Activated naive CD4-positive, alpha-beta T cell treated with anti-CD3 and anti-CD28 coated beads, Interleukin-2, amount 10 ng/mL, durations not matched to agents 7 days and 5 days (primary cell): Measurements from ENCODE around the gene IL17C.

ENCODE experiments used
- CTCF ChIA-PET: fragments of 350-600 bp; sonication (Branson Sonifier 250); formaldehyde crosslinking; loops from one replicate; lab custom pipeline; 2021; ENCODE audit warnings: antibody characterized with exemption; lab: Charles Lee
- DNase-seq: peaks from one replicate; pipeline ENCODE4 v3.0.0-alpha.2; 2020
- H3K27ac Mint-ChIP-seq: one replicate; pipeline ENCODE4 v1.8.0; 2021; ENCODE audit warnings: mild to moderate bottlenecking, moderate library complexity, mixed read lengths
- H3K27me3 Mint-ChIP-seq: one replicate; pipeline ENCODE4 v1.8.0; 2021; ENCODE audit warnings: mild to moderate bottlenecking, mixed read lengths
- H3K36me3 Mint-ChIP-seq: one replicate; pipeline ENCODE4 v1.8.0; 2021; ENCODE audit warnings: mixed read lengths
- H3K4me1 Mint-ChIP-seq: one replicate; pipeline ENCODE4 v1.8.0; 2021; ENCODE audit warnings: mixed read lengths
- H3K4me3 Mint-ChIP-seq: one replicate; pipeline ENCODE4 v1.8.0; 2021; ENCODE audit warnings: mild to moderate bottlenecking, moderate library complexity, mixed read lengths
- H3K9me3 Mint-ChIP-seq: one replicate; pipeline ENCODE4 v1.8.0; 2021; ENCODE audit warnings: mixed read lengths

The IL17C gene

DNA sequence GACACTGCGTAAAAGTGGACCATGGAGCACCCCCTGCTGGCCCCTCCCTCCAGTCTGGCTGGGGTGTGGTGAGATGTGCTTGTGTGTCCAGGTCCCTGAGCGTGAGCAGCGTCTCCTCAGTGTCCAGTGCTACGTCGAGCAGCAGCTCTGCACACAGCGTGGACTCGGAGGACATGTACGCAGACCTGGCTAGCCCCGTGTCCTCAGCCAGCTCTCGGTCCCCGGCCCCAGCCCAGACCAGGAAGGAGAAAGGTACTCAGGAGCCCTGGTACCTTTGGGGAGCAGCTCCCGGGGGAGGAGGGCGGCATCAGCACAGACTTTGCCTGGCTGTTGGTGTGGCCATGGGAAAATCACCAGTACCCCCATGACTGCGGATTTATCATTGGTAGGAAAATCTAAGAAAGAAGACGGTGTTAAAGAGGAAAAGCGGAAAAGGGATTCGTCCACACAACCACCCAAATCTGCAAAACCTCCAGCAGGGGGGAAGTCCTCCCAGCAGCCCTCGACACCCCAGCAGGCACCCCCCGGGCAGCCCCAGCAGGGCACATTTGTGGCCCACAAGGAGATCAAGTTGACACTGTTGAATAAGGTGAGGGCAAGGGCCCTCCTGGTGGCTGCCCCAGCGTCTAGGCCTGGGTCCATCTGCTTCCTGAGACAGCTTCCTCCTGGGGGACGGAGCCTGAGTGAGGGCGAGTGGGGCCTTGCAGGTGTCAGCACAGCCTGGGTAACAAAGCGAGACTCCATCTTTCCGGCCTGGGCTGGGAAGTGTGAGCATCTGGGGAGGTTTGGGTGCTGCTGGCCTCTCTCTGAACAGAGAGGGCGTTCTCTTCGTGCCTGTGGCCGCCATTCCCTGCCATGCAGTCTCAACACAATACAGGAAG lies 10.6 kb upstream of the IL17C start:
- Mint-ChIP-seq H3K27me3 (no peaks in the 10 kb centered on the region), H3K4me3 (no peak overlapping the region), H3K27ac (peak overlapping the region; percentile 25), H3K9me3 (no peaks in the 10 kb centered on the region), H3K36me3 (peaks cover 40% of the 10 kb centered on the region), H3K4me1 (peaks cover 3% of the 10 kb centered on the region)
- CTCF ChIA-PET: no interaction called here
- DNase-seq: no peak

DNA sequence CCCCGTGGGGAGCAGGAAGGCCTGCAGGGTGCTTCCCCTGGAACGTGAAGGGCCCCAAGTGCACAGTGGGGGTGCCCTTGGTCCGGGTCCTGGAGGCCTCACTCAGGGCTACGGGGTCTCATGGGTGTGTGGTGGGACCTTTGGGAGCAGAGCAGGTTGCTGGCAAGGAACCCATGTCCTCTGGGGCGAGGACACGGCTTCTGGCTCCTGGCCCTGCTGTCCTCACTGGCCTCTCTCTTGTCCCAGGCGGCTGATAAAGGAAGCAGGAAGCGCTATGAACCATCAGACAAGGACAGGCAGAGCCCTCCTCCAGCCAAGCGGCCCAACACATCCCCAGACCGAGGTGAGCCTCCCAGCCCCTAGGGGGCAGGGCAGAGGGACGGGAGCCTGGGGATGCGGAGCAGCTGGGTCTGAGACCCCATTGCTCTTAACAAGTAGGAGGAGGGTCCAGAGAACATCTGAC lies 9.8 kb upstream of the IL17C start:
- no peaks in the 10 kb centered on the region for H3K27me3 Mint-ChIP-seq
- no peak for DNase-seq
- CTCF ChIA-PET: no interaction called here
- no peaks in the 10 kb centered on the region for H3K9me3 Mint-ChIP-seq
- no peak overlapping the region for H3K27ac Mint-ChIP-seq
- no peak overlapping the region for H3K4me3 Mint-ChIP-seq
- H3K4me1 Mint-ChIP-seq: peaks cover 9% of the 10 kb centered on the region
- peaks cover 34% of the 10 kb centered on the region for H3K36me3 Mint-ChIP-seq

DNA sequence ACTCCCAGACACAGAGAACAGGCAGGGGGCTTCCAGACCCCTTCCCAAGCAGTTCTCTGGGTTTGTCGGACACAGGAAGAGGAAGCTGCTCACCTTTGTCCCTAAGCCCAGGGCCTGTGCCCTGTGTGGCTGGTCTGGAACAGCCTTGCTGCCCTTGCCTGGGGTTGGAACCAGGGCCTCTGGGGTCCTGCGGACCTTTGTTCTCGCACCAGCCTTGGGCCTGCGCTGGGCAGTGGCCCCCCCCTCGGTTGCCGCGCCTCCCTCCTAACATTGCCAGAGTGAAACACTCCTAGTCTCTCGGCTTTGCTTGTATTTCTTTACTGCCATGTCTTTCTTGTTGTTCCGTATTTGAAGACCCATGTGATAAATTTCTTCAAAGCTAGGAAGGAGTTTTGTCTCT lies 8.5 kb upstream of the IL17C start:
- no peak for DNase-seq
- Mint-ChIP-seq H3K9me3 (no peaks in the 10 kb centered on the region), H3K27me3 (peaks cover 6% of the 10 kb centered on the region), H3K36me3 (peaks cover 28% of the 10 kb centered on the region), H3K27ac (peak overlapping the region; percentile 37), H3K4me1 (peaks cover 14% of the 10 kb centered on the region), H3K4me3 (no peak overlapping the region)
- CTCF ChIA-PET: interaction anchor here (1.4 kb wide), 1 partner anchor 9 kb away, joined by 3 read pairs; no protein-coding TSS in a partner anchor

DNA sequence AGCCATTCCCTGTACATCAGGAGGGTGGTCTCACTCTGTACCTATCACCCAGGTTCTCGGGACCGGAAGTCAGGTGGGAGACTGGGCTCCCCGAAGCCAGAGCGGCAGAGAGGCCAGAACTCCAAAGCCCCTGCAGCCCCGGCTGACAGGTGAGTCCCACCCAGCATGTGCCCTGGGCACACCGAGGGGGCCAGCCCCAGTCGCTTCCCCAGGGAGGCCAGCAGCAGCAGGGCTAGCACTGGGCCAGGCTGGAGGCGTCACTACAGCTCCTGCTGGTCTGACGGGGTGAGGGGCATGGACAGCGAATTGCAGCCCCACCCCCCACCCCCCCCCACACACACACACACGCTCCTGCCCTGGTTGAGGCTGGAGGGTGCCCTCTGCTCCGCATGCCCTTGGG lies 7.9 kb upstream of the IL17C start:
- CTCF ChIA-PET: no interaction called here
- no peaks in the 10 kb centered on the region for H3K9me3 Mint-ChIP-seq
- no peak overlapping the region for H3K27ac Mint-ChIP-seq
- no peak overlapping the region for H3K4me3 Mint-ChIP-seq
- H3K27me3 Mint-ChIP-seq: peaks cover 12% of the 10 kb centered on the region
- H3K36me3 Mint-ChIP-seq: peaks cover 28% of the 10 kb centered on the region
- peaks cover 20% of the 10 kb centered on the region for H3K4me1 Mint-ChIP-seq
- DNase-seq: no peak

DNA sequence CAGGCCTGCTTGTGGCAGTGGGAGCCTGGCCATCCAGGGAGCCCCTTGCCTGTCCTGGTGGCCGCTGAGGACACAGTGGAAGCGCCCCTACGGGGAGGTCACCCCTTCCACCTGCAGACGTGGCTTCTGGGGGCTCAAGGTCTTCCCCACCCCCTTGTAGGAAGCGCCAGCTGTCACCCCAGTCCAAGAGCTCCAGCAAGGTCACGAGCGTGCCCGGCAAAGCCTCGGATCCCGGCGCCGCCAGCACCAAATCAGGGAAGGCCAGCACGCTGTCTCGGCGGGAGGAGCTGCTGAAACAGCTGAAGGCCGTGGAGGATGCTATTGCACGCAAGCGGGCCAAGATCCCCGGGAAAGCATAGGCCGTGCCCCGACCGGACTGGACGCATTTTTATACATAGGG lies 7.4 kb upstream of the IL17C start:
- no peak overlapping the region for H3K4me3 Mint-ChIP-seq
- no peaks in the 10 kb centered on the region for H3K9me3 Mint-ChIP-seq
- CTCF ChIA-PET: no interaction called here
- DNase-seq: no peak
- H3K27me3 Mint-ChIP-seq: peaks cover 17% of the 10 kb centered on the region
- no peak overlapping the region for H3K27ac Mint-ChIP-seq
- H3K4me1 Mint-ChIP-seq: peaks cover 23% of the 10 kb centered on the region
- H3K36me3 Mint-ChIP-seq: peaks cover 28% of the 10 kb centered on the region

DNA sequence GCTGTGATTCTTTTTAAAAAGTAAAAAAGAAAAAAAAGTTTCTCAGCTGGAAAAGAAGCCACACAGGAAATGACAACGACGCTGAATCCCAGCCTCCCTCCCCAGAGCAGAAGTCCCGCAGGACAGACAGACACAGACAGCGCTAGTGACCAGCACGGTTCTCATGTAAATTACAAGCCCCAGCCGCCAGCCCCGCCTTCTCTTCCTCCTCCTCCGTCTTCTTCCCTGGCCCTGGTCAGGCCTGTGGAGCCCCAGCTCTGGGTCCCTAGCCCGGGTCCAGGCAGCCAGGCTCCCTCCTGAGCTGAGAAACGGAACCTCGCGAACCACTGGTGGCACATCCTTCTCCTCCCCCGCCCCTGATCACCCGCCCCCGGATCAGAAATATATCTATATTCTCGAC lies 7.0 kb upstream of the IL17C start:
- CTCF ChIA-PET: no interaction called here
- H3K36me3 Mint-ChIP-seq: peaks cover 26% of the 10 kb centered on the region
- H3K9me3 Mint-ChIP-seq: no peaks in the 10 kb centered on the region
- H3K4me3 Mint-ChIP-seq: no peak overlapping the region
- H3K4me1 Mint-ChIP-seq: peaks cover 27% of the 10 kb centered on the region
- H3K27me3 Mint-ChIP-seq: peaks cover 21% of the 10 kb centered on the region
- DNase-seq: no peak
- H3K27ac Mint-ChIP-seq: no peak overlapping the region

DNA sequence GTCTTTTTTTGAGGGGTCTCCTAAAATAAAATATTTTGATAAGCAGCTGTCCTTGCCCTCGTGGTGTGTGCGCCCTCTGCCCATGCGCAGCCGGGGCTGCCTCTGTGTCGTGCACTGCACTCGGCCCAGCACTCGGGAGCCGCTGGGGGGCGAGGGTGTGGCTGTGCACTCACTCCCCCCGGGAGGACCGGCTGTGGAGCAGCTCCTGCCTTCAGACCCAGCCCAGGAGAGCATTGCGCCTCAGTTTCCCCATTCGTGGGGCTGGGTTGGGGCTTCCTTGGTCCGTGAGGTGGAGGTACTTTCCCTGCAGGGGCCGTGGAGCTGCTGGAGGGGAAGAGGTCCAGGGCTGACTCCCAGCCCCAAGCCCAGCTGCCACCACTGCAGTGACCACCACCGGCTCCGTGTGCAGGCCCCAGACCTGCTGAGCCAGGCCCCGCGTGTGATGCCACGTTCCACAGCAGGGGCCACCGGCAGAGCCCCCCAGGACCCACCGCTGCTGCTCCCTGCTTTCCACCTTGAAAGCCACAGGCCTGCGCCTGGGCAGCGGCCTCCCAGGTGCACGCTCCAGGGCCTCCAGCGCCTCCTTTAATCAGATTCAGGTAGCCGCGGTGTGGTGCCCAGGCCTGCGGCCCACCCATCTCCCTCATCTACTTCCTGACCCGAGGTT lies 6.3 kb upstream of the IL17C start:
- Mint-ChIP-seq H3K36me3 (peaks cover 22% of the 10 kb centered on the region), H3K27me3 (peaks cover 28% of the 10 kb centered on the region), H3K9me3 (no peaks in the 10 kb centered on the region), H3K4me1 (peaks cover 30% of the 10 kb centered on the region), H3K4me3 (no peak overlapping the region), H3K27ac (no peak overlapping the region)
- DNase-seq: no peak
- CTCF ChIA-PET: no interaction called here

DNA sequence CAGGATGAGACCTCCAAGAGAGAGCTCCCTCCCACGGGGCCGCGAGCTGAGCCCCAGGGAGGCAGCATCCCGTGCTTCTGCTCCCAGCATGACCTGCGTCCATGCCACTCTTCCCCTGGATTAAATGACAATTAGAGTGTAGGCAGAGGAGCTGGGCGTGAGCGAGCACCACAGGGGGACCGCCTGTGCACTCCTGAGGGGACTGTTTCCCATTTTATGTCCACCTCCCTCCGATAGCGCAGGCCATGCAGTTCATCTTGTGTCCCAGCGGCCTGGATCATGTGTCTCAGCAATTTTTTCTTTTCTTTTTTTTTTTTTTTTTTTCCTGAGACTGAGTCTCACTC lies 5.8 kb upstream of the IL17C start:
- CTCF ChIA-PET: no interaction called here
- H3K27ac Mint-ChIP-seq: no peak overlapping the region
- no peak overlapping the region for H3K4me3 Mint-ChIP-seq
- H3K27me3 Mint-ChIP-seq: peaks cover 33% of the 10 kb centered on the region
- peaks cover 35% of the 10 kb centered on the region for H3K4me1 Mint-ChIP-seq
- no peaks in the 10 kb centered on the region for H3K9me3 Mint-ChIP-seq
- DNase-seq: no peak
- H3K36me3 Mint-ChIP-seq: peaks cover 19% of the 10 kb centered on the region

DNA sequence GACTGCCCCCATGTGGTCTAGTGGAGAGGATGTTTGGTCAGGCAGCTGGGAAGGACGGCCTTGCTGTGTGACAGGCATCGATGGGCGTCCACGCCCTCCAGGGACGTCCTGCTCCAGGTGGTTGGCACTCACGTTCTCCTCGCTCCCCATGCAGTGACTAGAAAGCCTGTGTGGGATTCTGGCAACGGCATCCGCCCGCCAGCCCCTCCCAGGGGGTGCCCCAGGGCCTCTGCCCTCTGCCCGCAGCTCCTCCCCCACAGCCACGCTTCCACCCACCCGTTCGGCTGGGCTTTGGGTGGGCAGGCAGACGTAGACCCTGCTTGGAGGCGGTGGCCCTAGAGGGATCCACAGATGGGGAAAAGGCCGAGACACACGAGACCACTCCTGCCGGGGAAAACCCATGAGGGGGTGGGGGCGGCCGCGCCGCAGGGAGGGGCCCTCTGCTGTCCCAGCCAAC lies 4.7 kb upstream of the IL17C start:
- peaks cover 1% of the 10 kb centered on the region for H3K9me3 Mint-ChIP-seq
- H3K27me3 Mint-ChIP-seq: peaks cover 44% of the 10 kb centered on the region

DNA sequence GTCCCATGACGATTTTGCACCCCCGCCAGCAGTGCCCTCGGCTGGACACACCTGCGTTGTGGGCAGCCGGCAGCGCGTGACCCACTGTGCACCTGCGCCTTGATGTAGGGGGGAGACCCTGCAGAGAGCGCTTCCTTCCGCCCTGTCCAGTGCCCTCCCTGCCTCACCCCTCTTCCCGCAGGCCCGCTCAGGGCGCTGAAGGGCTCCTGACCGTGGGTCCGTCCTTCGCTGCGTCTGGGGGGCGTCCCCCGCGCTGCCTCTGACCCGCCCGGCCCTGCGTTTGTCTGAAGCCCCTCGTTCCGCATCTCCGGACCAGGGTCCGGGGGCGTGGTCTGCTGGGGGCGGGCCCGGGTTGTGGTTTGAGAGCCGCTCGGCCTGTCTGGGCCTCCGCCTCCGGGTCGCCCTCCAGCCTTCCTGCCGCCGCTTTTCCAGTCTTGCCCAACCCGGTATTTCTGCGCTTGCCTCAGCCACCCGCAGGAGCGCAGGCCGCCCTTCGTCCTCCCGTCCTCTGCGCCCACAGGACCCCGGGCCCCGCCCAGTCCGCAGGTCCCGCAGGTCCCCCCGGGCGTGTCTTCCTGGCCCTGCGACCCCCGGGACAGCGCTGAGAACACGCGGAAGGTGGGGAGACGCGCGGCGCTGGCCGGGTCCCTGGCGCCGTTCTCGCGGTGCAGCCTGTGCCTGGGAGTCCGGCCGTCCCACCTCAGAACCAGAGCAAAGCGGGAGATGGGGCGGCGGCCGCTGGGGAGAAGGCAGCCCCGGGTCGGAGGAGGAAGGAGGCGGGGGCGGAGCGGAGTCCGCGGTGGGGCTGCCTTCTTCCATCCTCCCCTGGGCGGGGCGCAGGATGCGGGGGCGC lies 4.0 kb upstream of the IL17C start:
- Mint-ChIP-seq H3K4me3 (peak overlapping the region; percentile 69), H3K27ac (no peak overlapping the region), H3K4me1 (peaks cover 49% of the 10 kb centered on the region), H3K36me3 (peaks cover 14% of the 10 kb centered on the region), H3K9me3 (peaks cover 1% of the 10 kb centered on the region), H3K27me3 (peaks cover 51% of the 10 kb centered on the region)
- peak; percentile 76 for DNase-seq
- CTCF ChIA-PET: no interaction called here

More for the DNA sequence above, 4.7 kb upstream of the IL17C start:
- Mint-ChIP-seq H3K4me1 (peaks cover 47% of the 10 kb centered on the region), H3K36me3 (peaks cover 15% of the 10 kb centered on the region), H3K27ac (peak overlapping the region; percentile 37), H3K4me3 (peak overlapping the region; percentile 69)
- CTCF ChIA-PET: no interaction called here
- DNase-seq: peak; percentile 64

DNA sequence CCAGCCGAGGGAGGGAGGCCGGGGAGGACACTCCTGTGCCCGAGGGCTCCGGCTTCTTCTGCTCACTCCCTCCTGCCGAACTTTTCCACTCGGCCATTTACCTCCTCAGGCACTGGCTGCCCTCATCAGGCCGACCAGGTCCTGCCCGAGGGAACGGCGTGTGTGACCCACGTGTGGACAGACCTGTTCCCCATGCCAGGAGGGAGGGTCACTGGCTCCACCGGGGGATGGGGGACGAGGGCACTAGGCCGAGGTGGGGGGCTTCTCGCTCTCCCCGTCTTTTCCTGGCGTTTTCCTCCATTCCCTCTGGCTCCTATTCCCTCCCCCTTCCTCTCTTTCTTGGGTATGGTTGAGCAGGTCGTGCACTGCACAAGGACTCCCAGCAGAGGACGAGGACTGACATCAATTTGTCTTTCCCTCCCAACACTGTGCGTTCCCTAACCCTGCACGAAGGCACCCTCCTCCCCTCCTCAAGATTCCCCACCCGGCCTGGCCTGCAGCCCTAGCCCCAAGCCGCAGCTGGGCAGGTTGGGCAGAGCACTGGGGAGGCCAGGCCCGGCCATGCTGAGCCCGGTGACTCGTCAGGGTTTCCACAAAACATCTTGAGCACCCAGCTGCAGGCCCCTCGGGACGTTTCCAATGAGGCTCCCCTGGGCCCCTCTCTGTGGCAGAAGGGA lies 3.2 kb upstream of the IL17C start:
- Mint-ChIP-seq H3K27me3 (peaks cover 59% of the 10 kb centered on the region), H3K36me3 (peaks cover 10% of the 10 kb centered on the region), H3K4me3 (peak overlapping the region; percentile 66), H3K27ac (peak overlapping the region; percentile 49), H3K4me1 (peaks cover 52% of the 10 kb centered on the region), H3K9me3 (peaks cover 1% of the 10 kb centered on the region)
- CTCF ChIA-PET: no interaction called here
- DNase-seq: no peak

DNA sequence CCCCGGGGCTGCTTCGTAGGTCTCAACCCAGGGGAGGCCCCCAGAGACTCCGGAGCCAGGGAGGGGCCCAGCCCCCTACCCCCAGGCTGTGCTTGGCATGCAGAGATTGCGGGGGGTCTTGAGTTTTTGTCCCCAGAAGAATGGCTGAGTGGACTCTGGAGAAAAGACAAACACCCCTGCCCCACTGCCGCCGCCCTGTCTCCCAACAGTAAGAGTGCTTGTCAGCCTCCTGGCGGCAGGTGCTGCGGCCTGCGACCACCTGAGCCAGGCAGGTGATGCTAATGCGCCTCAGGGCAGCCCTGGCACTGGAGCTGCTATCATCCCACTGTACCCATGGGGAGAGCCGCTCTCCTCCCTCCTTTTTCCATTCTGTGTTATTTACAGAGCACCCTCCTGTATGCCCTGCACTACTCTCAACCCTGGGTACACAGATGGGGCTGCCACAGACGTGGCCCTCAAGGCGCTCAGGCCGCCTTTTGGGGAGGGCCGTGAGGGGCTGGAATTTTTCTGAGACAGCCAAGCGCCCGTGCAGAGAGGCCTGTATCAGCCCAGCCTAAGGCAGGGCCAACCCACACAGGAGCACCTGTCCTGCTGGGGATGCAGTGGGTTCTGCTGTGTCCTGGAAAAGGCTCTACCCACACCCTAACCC lies 2.6 kb upstream of the IL17C start:
- Mint-ChIP-seq H3K27me3 (peaks cover 65% of the 10 kb centered on the region), H3K4me3 (no peak overlapping the region), H3K27ac (peak overlapping the region; percentile 7), H3K36me3 (peaks cover 9% of the 10 kb centered on the region), H3K4me1 (peaks cover 56% of the 10 kb centered on the region), H3K9me3 (peaks cover 1% of the 10 kb centered on the region)
- CTCF ChIA-PET: no interaction called here
- DNase-seq: no peak

DNA sequence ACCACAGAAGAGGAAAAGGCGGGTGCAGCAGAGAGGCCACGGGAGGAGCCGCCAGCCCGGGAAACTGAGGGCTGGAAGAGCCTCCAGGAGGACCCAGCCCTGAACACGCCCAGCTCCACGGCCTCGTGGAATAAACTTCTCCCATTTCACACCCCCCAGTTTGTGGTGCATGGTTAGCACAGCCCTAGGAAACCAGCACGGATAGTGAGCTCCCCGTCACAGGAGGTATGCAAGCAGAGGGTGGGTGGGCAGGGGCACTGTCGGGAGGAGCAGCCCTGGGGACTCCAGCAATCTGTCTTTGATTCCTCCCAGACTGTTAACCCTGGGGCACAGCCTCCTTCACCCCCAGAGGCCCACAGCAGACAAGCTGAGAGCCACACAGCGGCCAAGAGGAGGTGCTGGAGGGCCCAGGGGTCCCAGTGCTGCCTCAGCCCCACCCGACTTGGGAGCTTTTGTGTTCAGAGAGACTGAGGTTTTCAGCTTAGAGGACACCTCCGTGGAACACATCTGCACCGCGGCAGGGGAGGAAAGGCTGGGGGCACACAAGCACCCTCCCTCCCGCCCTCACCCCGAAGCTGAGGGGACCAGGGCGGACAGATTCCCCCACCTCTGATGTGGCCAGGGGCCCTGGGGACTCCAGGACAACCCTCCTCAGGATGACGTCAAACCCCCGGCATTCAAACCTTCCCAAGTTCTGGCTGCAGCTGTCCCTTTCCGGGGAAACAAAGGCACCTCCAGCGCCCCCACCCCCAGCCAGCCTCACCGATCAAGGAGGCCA lies 1.7 kb upstream of the IL17C start:
- H3K4me1 Mint-ChIP-seq: peaks cover 58% of the 10 kb centered on the region
- DNase-seq: no peak
- peaks cover 5% of the 10 kb centered on the region for H3K36me3 Mint-ChIP-seq
- peaks cover 72% of the 10 kb centered on the region for H3K27me3 Mint-ChIP-seq
- CTCF ChIA-PET: interaction anchor here (0.6 kb wide), 1 partner anchor 94 kb away, joined by 4 read pairs; no protein-coding TSS in a partner anchor
- peak overlapping the region; percentile 20 for H3K27ac Mint-ChIP-seq
- peaks cover 1% of the 10 kb centered on the region for H3K9me3 Mint-ChIP-seq
- no peak overlapping the region for H3K4me3 Mint-ChIP-seq
